Skeletal muscle tissue (tissue), 4 donors: ENCODE measurements around the gene PIAS4. TPM values are rescaled to one million over a fixed set of nuclear protein-coding genes. Genes with fewer than 3 reads are reported as not detected.
A peak's percentile ranks its signal among the peaks of the same experiment; 100 is the strongest.

ENCODE experiments used
- H3K27ac ChIP-seq: one replicate; pipeline ENCODE4 v1.7.0; 2013; ENCODE audit warnings: mild to moderate bottlenecking, low read depth, low read length, inconsistent platforms
- H3K27me3 ChIP-seq, 3 donors: one replicate each; pipeline ENCODE4 v1.7.0; 2013; ENCODE audit warnings: low read length in 3 of 3; ENCODE audit not compliant: control insufficient read depth in 3 of 3, insufficient read depth in 3 of 3
- H3K36me3 ChIP-seq, 3 donors: one replicate each; pipeline ENCODE4 v1.7.0; 2013; ENCODE audit warnings: low read length in 3 of 3; ENCODE audit not compliant: control insufficient read depth in 3 of 3, insufficient read depth in 3 of 3
- H3K4me1 ChIP-seq, 3 donors: one replicate each; pipeline ENCODE4 v1.7.0; 2013; ENCODE audit warnings: low read length in 3 of 3, mild to moderate bottlenecking in 3 of 3; ENCODE audit not compliant: control insufficient read depth in 3 of 3, insufficient read depth in 3 of 3
- H3K4me3 ChIP-seq, 3 donors: one replicate each; pipeline ENCODE4 v1.7.0; 2013; ENCODE audit warnings: low read length in 3 of 3
- H3K9ac ChIP-seq, 3 donors: one replicate each; pipeline ENCODE4 v1.7.0; 2013; ENCODE audit warnings: low read length in 3 of 3, mild to moderate bottlenecking in 3 of 3, moderate library complexity in 2 of 3, low read depth in 1 of 3
- H3K9me3 ChIP-seq, 3 donors: one replicate each; pipeline ENCODE4 v1.7.0; 2013; ENCODE audit warnings: low read length in 3 of 3; ENCODE audit not compliant: control insufficient read depth in 3 of 3
- total RNA-seq: library from RNA; depleted of rRNA; stranded (reverse); fragments of >200 nt; gene quantifications from one replicate; pipeline ENCODE4 v1.2.3, GENCODE V29; 2014
- donor health status: Osteomylitis.

The PIAS4 gene
- total RNA-seq, 1 donor from 2014 or later, result 19.3 TPM

DNA sequence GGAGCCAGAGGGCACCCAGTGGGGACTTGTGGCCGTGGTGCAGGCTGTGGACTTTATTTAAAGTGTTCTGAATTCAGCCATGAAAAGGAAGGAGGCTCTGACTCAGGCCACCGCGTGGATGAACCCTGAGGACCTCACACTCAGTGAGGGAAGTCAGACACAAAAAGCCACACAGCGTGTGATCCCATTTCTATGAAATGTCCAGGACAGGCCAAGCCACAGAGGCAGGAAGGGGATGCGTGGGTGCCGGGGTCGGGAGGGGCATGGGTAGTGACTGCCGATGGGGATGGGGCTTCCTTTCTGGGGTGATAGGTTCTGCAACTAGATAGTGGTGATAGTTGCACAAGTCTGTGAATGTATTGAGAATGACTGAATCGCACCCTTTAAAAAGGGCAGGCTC lies 67.8 kb downstream of the PIAS4 start:
- Histone ChIP-seq H3K9me3 (no peaks in the 10 kb centered on the region), H3K36me3 (no peaks in the 10 kb centered on the region), H3K9ac (no peak overlapping the region), H3K27ac (no peak overlapping the region), H3K4me3 (no peak overlapping the region), H3K4me1 (peaks cover 3 to 10% (median 8%) of the 10 kb centered on the region in 3 donors), H3K27me3 (no peaks in the 10 kb centered on the region)

- H3K36me3 ChIP-seq, result no peaks in the 10 kb centered on the region
- H3K4me1 ChIP-seq, result peaks cover 3 to 10% (median 8%) of the 10 kb centered on the region in 3 donors
- H3K9ac ChIP-seq, result peak overlapping the region in 2 of 3 donors; percentile 50 to 84
- no peaks in the 10 kb centered on the region for H3K27me3 ChIP-seq
- no peak overlapping the region for H3K27ac ChIP-seq
- H3K4me3 ChIP-seq, result no peak overlapping the region
- H3K9me3 ChIP-seq, result no peaks in the 10 kb centered on the region
Measured at GRCh38 chr19:4077007-4077374, 69.5 kb downstream of the PIAS4 start.

GRCh38 chr19:4077800-4078684 lies 70.5 kb downstream of the PIAS4 start:
- Histone ChIP-seq H3K27me3 (no peaks in the 10 kb centered on the region), H3K4me3 (peak overlapping the region; percentile 66 to 78 (median 66)), H3K4me1 (peaks cover 3 to 10% (median 8%) of the 10 kb centered on the region in 3 donors), H3K9me3 (no peaks in the 10 kb centered on the region), H3K36me3 (no peaks in the 10 kb centered on the region), H3K9ac (peak overlapping the region; percentile 50 to 84 (median 72)), H3K27ac (peak overlapping the region; percentile 58)

GRCh38 chr19:4080473-4080872 lies 72.9 kb downstream of the PIAS4 start:
- Histone ChIP-seq H3K9me3 (no peaks in the 10 kb centered on the region), H3K4me1 (peaks cover 7 to 10% (median 8%) of the 10 kb centered on the region in 3 donors), H3K36me3 (no peaks in the 10 kb centered on the region), H3K27ac (no peak overlapping the region), H3K9ac (no peak overlapping the region), H3K27me3 (no peaks in the 10 kb centered on the region), H3K4me3 (no peak overlapping the region)

DNA sequence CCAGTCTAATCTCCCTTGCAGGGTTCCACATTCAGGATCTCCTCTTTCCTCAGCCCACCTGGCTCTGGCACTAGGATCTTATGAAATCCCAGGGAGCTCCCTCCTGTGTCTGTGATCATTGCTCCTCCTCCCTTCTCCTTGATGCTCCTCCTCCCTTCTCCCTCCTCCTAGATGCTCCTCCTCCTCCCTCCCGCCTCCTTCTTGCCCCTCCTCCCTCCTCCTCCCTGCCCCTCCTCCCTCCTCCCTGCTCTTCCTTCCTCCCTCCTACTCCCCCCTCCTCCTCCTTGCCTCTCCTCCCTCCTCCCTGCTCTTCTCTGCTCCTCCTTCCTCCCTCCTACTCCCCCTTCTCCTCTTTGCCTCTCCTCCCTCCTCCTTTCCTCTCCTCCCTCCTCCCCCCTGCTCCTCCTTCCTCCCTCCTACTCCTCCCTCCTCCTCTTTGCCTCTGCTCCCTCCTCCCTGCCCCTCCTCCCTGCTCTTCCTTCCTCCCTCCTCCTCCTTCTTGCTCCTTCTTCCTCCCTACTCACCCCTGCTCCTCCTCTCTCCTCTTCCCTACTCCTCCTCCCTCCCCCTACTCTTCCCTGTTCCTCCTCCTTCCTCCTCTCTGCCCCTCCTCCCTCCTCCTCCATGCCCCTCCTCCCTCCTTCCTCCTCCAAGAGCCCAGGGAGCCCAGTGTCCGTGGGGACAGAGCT lies 74.0 kb downstream of the PIAS4 start:
- no peak overlapping the region for H3K4me3 ChIP-seq
- no peaks in the 10 kb centered on the region for H3K27me3 ChIP-seq
- H3K9ac ChIP-seq, result peak overlapping the region in 1 of 3 donors; percentile 33
- no peaks in the 10 kb centered on the region for H3K9me3 ChIP-seq
- no peak overlapping the region for H3K27ac ChIP-seq
- peaks cover 7 to 12% (median 10%) of the 10 kb centered on the region in 3 donors for H3K4me1 ChIP-seq
- H3K36me3 ChIP-seq, result no peaks in the 10 kb centered on the region

DNA sequence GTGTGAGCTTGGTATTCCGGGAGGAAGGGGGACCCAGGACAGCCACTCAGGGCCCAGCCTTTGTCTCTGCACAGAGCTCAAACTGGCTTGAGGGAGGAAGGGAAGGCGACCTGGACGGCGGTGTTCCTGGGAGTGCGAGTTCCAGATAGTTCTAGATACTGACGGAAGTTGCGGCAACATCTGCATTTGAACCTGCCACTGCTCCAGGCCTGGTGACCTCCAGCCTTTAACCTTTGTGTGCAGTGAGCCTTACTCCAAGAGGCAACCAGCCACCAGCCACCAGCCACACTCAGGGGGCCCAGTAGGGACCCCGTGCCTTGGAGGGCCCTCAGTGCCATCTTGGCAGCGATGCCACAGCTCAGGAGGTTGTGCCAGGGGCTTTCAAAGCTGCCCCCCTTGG lies 74.6 kb downstream of the PIAS4 start:
- H3K4me1 ChIP-seq, result peaks cover 7 to 12% (median 8%) of the 10 kb centered on the region in 3 donors
- H3K9me3 ChIP-seq, result no peaks in the 10 kb centered on the region
- H3K9ac ChIP-seq, result peak overlapping the region in 1 of 3 donors; percentile 33
- no peak overlapping the region for H3K4me3 ChIP-seq
- H3K36me3 ChIP-seq, result no peaks in the 10 kb centered on the region
- H3K27me3 ChIP-seq, result no peaks in the 10 kb centered on the region
- no peak overlapping the region for H3K27ac ChIP-seq

- H3K36me3 ChIP-seq, result no peaks in the 10 kb centered on the region
- H3K4me3 ChIP-seq, result peak overlapping the region in 1 of 3 donors; percentile 29
- H3K27me3 ChIP-seq, result no peaks in the 10 kb centered on the region
- peak overlapping the region in 1 of 3 donors; percentile 50 for H3K9ac ChIP-seq
- H3K27ac ChIP-seq, result no peak overlapping the region
- H3K4me1 ChIP-seq, result peaks cover 0 to 4% (median 4%) of the 10 kb centered on the region in 3 donors
- no peaks in the 10 kb centered on the region for H3K9me3 ChIP-seq
Measured at GRCh38 chr19:4083677-4084546, 76.4 kb downstream of the PIAS4 start.

DNA sequence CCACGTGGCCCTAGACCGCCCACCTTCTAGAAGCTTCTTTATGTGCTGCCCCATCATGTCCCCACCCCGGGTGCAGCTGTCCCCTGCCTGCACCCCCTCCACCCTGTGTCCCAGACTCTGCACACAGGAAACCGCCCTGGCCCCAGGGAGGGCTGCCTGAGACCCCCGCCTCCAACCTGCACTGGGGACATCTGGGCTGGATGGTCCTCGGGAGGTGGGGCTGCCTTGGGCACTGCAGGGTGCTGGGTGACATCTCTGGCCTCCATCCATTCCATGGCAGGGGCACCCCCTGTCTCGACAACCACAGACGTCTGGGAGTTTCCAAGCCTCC lies 77.0 kb downstream of the PIAS4 start:
- no peaks in the 10 kb centered on the region for H3K27me3 ChIP-seq
- H3K36me3 ChIP-seq, result peaks cover 0 to 6% (median 5%) of the 10 kb centered on the region in 3 donors
- no peaks in the 10 kb centered on the region for H3K9me3 ChIP-seq
- no peak overlapping the region for H3K4me3 ChIP-seq
- peak overlapping the region in 1 of 3 donors; percentile 8 for H3K9ac ChIP-seq
- no peak overlapping the region for H3K27ac ChIP-seq
- peaks cover 0 to 4% (median 4%) of the 10 kb centered on the region in 3 donors for H3K4me1 ChIP-seq

GRCh38 chr19:4086411-4086867 lies 78.9 kb downstream of the PIAS4 start:
- no peaks in the 10 kb centered on the region for H3K9me3 ChIP-seq
- H3K27me3 ChIP-seq, result no peaks in the 10 kb centered on the region
- H3K4me3 ChIP-seq, result no peak overlapping the region
- peaks cover 0 to 4% (median 4%) of the 10 kb centered on the region in 3 donors for H3K4me1 ChIP-seq
- H3K27ac ChIP-seq, result no peak overlapping the region
- H3K9ac ChIP-seq, result no peak overlapping the region
- H3K36me3 ChIP-seq, result peaks cover 0 to 18% (median 17%) of the 10 kb centered on the region in 3 donors
